ENCODE results near the gene NUDT16.
"Not testable (repeated sequence)": the region's sequence is repeated elsewhere in the genome, so short reads cannot be mapped to it uniquely, and the experiment has no call there.

Gene NUDT16

DNA sequence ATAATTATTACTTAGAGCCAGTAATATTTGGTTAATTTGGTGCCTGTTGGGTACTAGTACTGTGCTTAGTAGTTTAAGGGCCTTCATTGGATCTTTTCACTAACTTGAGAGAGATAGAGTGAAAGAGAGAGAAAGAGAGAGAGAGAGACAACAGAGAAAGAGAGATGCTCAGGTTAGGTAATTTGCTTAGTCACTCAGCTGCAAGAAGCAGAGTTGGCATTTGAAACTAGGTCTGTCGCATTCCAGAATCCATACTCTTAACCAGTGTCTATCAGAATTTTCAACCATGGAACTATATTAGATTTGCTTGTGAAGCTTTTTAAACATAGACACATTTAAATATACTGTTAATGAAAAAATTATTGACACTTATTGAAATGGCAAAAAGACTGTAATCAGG, 31.1 kb upstream of the NUDT16 start:
- TF ChIP-seq, protein P1, sequence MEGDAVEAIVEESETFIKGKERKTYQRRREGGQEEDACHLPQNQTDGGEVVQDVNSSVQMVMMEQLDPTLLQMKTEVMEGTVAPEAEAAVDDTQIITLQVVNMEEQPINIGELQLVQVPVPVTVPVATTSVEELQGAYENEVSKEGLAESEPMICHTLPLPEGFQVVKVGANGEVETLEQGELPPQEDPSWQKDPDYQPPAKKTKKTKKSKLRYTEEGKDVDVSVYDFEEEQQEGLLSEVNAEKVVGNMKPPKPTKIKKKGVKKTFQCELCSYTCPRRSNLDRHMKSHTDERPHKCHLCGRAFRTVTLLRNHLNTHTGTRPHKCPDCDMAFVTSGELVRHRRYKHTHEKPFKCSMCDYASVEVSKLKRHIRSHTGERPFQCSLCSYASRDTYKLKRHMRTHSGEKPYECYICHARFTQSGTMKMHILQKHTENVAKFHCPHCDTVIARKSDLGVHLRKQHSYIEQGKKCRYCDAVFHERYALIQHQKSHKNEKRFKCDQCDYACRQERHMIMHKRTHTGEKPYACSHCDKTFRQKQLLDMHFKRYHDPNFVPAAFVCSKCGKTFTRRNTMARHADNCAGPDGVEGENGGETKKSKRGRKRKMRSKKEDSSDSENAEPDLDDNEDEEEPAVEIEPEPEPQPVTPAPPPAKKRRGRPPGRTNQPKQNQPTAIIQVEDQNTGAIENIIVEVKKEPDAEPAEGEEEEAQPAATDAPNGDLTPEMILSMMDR (IDR thresholded peaks at IDR 0.05; ENCODE audit: insufficient read depth, low read depth, low read length, missing control alignments): no peak
- H3K4me3 ChIP-seq (ENCODE audit: low read length): no peak overlapping the region
- peak; percentile 80 for DNase-seq (ENCODE audit: low read depth)

GRCh38 chr3:131353016-131353877, 28.3 kb upstream of the NUDT16 start:
- no peak for DNase-seq (ENCODE audit: low read depth)
- H3K4me3 ChIP-seq (ENCODE audit: low read length): no peak overlapping the region
- TF ChIP-seq, protein P1 (IDR thresholded peaks at IDR 0.05; ENCODE audit: insufficient read depth, low read depth, low read length, missing control alignments): no peak

DNA sequence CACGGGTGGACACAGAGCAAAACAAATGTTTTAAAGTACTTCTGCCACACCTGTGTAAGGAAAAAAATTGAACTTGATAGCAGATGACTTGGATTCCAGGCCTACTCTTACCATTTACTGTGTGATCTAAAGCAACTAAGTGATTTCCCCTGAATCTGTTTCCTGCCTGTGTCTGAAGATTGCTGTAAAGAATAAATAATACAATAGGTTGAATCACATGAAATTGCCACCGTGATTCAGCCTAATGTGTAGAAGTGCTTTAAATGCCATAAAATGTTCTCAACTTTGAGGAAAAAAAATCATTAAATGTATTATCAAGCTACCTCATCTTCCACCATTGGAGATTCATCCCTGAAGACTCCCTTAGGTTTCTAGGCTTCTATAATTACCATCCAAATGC, 27.6 kb upstream of the NUDT16 start:
- no peak for DNase-seq (ENCODE audit: low read depth)
- H3K4me3 ChIP-seq (ENCODE audit: low read length): no peak overlapping the region
- TF ChIP-seq, protein P1 (IDR thresholded peaks at IDR 0.05; ENCODE audit: insufficient read depth, low read depth, low read length, missing control alignments): no peak

DNA sequence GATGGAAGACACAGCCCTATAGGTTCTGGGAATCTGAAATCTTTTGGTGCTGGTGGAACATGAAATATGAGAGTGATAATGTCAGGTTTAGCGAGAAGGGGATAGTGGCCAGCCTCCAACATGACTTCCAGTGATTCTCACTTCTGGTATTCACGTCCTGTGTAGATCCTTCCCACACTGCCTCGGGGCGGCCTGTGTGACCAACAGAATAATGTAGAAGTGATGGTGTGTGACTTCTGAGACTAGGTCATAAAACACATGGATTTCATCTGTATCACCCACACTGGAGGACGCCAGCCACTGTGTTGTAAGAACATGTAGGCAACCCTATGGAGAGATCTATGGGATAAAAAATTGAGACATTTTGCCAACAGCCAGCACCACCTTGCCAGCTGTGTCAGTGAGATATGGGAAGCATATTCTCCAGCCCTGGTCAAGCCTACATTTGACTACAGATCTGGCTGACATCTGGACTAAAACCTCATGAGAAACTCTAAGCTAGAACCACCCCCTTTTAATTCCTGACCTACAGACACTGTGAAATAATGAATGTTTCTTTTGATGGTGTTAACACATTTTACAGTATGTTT, 25.5 kb upstream of the NUDT16 start:
- peak; percentile 37 for DNase-seq (ENCODE audit: low read depth)
- H3K4me3 ChIP-seq (ENCODE audit: low read length): no peak overlapping the region
- TF ChIP-seq, protein P1 (IDR thresholded peaks at IDR 0.05; ENCODE audit: insufficient read depth, low read depth, low read length, missing control alignments): no peak

DNA sequence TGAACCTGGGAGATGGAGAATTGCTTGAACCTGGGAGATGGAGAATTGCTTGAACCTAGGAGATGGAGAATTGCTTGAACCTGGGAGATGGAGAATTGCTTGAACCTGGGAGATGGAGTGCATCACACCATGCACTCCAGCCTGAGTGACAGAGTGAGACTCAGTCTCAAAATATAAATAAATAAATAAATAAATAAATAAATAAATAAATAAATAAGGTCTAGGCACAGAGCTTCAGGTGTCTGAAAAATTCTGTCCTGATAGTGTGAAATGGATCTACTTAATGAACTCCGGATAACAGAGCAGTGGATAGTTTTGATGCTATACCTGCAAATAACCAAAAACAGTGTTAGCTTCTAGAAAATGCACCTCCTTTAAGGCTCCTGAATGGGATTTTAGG, 24.3 kb upstream of the NUDT16 start:
- TF ChIP-seq, protein P1 (IDR thresholded peaks at IDR 0.05; ENCODE audit: insufficient read depth, low read depth, low read length, missing control alignments): no peak
- no peak overlapping the region for H3K4me3 ChIP-seq (ENCODE audit: low read length)
- DNase-seq (ENCODE audit: low read depth): no peak

DNA sequence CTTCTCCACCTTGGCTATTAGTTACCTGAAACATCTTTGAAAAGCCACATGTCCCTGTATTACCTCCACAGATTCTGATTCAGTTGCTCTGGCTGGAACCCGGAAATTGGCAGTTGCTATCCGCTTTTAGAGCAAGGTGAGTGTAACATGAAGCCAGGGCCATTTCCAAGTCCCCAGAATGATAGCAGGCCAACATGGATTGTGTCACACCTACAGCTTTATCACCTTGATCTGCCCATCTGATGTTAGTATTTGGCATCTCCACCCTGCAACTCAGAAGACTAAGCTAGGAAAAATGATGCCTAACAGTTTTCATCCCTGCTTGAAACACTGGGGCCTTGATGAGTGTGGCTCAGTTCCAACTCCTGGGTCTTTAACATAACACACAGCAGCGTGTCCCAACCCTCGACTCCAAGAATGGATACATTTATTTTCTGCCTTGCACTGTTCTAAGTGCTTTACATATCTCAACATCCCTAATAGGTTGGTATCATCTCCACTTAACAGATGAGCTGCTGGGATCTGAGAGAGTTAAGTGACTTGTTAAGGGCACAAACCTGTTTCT, 21.3 kb upstream of the NUDT16 start:
- no peak for DNase-seq (ENCODE audit: low read depth)
- TF ChIP-seq, protein P1 (IDR thresholded peaks at IDR 0.05; ENCODE audit: insufficient read depth, low read depth, low read length, missing control alignments): no peak
- H3K4me3 ChIP-seq (ENCODE audit: low read length): no peak overlapping the region

DNA sequence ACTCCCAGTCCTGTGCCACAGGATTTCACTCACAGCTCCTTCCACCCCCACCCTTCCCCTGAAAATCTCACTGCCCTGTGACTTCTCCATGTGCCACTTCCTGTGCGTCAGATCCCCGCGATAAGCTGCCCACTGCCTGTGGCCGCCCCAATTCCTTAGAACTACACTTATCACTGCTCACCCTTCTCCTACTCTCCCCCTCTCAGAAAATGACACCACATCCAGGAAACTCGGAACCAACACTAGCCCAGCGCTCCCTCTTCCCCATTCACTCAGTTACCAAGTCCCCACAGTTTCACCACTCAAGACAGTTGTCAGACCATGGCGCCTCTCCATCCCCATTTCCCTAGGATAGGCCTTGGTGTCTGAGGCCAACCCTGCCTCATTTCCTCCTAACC, 20.5 kb upstream of the NUDT16 start:
- DNase-seq (ENCODE audit: low read depth); H3K4me3 ChIP-seq (ENCODE audit: low read length): not testable (repeated sequence)

All from epithelial cell of esophagus (primary cell).